ENCODE measurements around the gene TAOK3.
A peak's percentile ranks its signal among the peaks of the same experiment; 100 is the strongest.

TAOK3 gene

GRCh38 chr12:118126119-118126757 is 246.5 kb downstream of the TAOK3 start:
- no peak overlapping the region for H3K4me3 ChIP-seq (ENCODE audit: low read depth, low read length)
- TF ChIP-seq, protein P1, sequence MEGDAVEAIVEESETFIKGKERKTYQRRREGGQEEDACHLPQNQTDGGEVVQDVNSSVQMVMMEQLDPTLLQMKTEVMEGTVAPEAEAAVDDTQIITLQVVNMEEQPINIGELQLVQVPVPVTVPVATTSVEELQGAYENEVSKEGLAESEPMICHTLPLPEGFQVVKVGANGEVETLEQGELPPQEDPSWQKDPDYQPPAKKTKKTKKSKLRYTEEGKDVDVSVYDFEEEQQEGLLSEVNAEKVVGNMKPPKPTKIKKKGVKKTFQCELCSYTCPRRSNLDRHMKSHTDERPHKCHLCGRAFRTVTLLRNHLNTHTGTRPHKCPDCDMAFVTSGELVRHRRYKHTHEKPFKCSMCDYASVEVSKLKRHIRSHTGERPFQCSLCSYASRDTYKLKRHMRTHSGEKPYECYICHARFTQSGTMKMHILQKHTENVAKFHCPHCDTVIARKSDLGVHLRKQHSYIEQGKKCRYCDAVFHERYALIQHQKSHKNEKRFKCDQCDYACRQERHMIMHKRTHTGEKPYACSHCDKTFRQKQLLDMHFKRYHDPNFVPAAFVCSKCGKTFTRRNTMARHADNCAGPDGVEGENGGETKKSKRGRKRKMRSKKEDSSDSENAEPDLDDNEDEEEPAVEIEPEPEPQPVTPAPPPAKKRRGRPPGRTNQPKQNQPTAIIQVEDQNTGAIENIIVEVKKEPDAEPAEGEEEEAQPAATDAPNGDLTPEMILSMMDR (IDR thresholded peaks at IDR 0.05; ENCODE audit: control insufficient read depth, extremely low read depth, insufficient read depth): no peak
- DNase-seq (ENCODE audit: low read depth): no peak

GRCh38 chr12:118125743-118126118 is 247.0 kb downstream of the TAOK3 start:
- H3K4me3 ChIP-seq (ENCODE audit: low read depth, low read length): no peak overlapping the region
- DNase-seq (ENCODE audit: low read depth): no peak
- TF ChIP-seq, protein P1 (IDR thresholded peaks at IDR 0.05; ENCODE audit: control insufficient read depth, extremely low read depth, insufficient read depth): no peak

- DNase-seq (ENCODE audit: low read depth): no peak
- H3K4me3 ChIP-seq (ENCODE audit: low read depth, low read length): no peak overlapping the region
- TF ChIP-seq, protein P1 (IDR thresholded peaks at IDR 0.05; ENCODE audit: control insufficient read depth, extremely low read depth, insufficient read depth): no peak
Measured at GRCh38 chr12:118124333-118124874, 248.3 kb downstream of the TAOK3 start.

DNA sequence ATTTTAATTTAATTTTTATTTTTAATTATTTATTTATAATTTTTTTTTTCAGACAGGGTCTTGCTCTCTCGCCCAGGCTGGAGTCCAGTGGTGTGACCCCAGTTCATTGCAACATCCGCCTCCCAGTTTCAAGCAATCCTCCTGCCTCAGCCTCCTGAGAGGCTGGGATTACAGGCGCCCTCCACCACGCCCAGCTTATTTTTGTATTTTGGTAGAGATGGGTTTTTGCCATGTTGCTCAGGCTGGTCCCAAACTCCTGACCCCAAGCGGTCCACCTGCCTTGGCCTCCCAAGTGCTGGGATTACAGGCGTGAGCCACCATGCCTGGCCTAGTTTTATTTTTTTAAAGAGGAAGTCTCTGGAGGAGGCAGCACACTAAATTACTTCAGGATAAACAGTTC is 250.4 kb downstream of the TAOK3 start:
- no peak for DNase-seq (ENCODE audit: low read depth)
- H3K4me3 ChIP-seq (ENCODE audit: low read depth, low read length): no peak overlapping the region
- TF ChIP-seq, protein P1 (IDR thresholded peaks at IDR 0.05; ENCODE audit: control insufficient read depth, extremely low read depth, insufficient read depth): no peak

- no peak overlapping the region for H3K4me3 ChIP-seq (ENCODE audit: low read depth, low read length)
- TF ChIP-seq, protein P1 (IDR thresholded peaks at IDR 0.05; ENCODE audit: control insufficient read depth, extremely low read depth, insufficient read depth): peak; percentile 44
- no peak for DNase-seq (ENCODE audit: low read depth)
Measured at GRCh38 chr12:118120579-118121363, 251.9 kb downstream of the TAOK3 start.

- no peak for DNase-seq (ENCODE audit: low read depth)
- TF ChIP-seq, protein P1 (IDR thresholded peaks at IDR 0.05; ENCODE audit: control insufficient read depth, extremely low read depth, insufficient read depth): no peak
- H3K4me3 ChIP-seq (ENCODE audit: low read depth, low read length): no peak overlapping the region
Measured at GRCh38 chr12:118119449-118119879, 253.2 kb downstream of the TAOK3 start.
